ENCODE data around the gene ANKHD1. TPM values are rescaled to one million over a fixed set of nuclear protein-coding genes. Genes with fewer than 3 reads are reported as not detected.
A peak's percentile ranks its signal among the peaks of the same experiment; 100 is the strongest.

The ANKHD1 gene
- total and polyA plus RNA-seq, 9 of the 15 experiments (the other 6 are each of a cell fraction or from before 2014, with no cell fraction given) = 38.9 to 138 (median 78.7) TPM

DNA sequence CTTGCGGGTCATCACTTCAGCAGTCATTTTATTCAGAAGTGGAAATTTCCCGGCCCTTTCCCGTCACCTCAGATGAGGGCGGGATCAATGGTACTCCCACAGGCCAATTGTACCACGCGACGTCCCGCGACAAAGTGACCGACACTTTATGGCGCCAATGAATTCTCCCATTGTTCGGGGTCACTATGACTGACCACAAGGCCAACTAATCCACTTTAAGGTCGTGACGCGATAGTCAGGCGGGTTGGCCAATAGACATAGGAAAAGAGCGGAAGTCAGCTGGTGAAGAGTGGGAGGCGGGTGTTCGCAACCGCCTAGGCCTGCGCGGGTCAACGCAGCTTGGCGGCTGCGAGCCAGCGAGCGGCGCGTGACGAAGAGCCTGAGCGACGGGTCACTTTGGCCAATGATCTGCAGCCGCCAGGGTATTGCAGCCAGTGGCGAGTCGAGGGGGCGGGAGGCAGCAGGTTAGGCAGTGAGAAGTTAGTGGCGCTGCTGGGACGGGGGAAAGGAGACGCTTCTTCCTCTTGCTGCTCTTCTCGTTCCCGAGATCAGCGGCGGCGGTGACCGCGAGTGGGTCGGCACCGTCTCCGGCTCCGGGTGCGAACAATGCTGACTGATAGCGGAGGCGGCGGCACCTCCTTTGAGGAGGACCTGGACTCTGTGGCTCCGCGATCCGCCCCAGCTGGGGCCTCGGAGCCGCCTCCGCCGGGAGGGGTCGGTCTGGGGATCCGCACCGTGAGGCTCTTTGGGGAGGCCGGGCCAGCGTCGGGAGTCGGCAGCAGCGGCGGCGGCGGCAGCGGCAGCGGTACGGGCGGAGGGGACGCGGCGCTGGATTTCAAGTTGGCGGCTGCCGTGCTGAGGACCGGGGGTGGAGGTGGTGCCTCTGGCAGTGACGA lies at the start of gene ANKHD1 (continued):
- TF ChIP-seq FOXK2 (conservative IDR thresholded peaks at IDR 0.05 in 1 of 2, IDR thresholded peaks at IDR 0.05 in 1 of 2; ENCODE audit: low read depth in 2 of 2) (peak; percentile 66 to 84; a peak in 3 of 4 replicates), ZC3H8 (IDR thresholded peaks at IDR 0.05) (no peak), TCF7 (IDR thresholded peaks at IDR 0.05; ENCODE audit: borderline replicate concordance) (no peak), ZNF253 (CRISPR knock-in tag; conservative IDR thresholded peaks at IDR 0.05) (no peak), PML (IDR thresholded peaks at IDR 0.05; ENCODE audit: low read length) (no peak; the same call in 1 of the 2 replicates), SNAPC5 (CRISPR knock-in tag; IDR thresholded peaks at IDR 0.05) (no peak), CCAR2 (IDR thresholded peaks at IDR 0.05; ENCODE audit: low read depth, low read length) (no peak), TEAD4 (IDR thresholded peaks at IDR 0.05; ENCODE audit: low read length) (no peak), TEAD4 (CRISPR knock-in tag; IDR thresholded peaks at IDR 0.05; ENCODE audit: borderline replicate concordance) (0 out of 2 replicates have a peak, but pooled peaks have one; percentile 23), SRSF3 (IDR thresholded peaks at IDR 0.05; ENCODE audit: insufficient read depth, low read length) (no peak), ELK3 (CRISPR knock-in tag; IDR thresholded peaks at IDR 0.05) (no peak), CHD4 (IDR thresholded peaks at IDR 0.05; ENCODE audit: insufficient read depth, insufficient replicate concordance, low read depth, low read length, poor library complexity, severe bottlenecking) (no peak), NCOA6 (IDR thresholded peaks at IDR 0.05) (no peak), ZNF586 (CRISPR knock-in tag; conservative IDR thresholded peaks at IDR 0.05) (no peak), CEBPB (tag; IDR thresholded peaks at IDR 0.05) (peak; percentile 35; the same call in 1 of the 2 replicates)
- TF ChIP-seq, protein P1, sequence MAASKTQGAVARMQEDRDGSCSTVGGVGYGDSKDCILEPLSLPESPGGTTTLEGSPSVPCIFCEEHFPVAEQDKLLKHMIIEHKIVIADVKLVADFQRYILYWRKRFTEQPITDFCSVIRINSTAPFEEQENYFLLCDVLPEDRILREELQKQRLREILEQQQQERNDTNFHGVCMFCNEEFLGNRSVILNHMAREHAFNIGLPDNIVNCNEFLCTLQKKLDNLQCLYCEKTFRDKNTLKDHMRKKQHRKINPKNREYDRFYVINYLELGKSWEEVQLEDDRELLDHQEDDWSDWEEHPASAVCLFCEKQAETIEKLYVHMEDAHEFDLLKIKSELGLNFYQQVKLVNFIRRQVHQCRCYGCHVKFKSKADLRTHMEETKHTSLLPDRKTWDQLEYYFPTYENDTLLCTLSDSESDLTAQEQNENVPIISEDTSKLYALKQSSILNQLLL (CRISPR knock-in tag; IDR thresholded peaks at IDR 0.05; ENCODE audit: borderline replicate concordance) = no peak
- TF ChIP-seq, protein P2, sequence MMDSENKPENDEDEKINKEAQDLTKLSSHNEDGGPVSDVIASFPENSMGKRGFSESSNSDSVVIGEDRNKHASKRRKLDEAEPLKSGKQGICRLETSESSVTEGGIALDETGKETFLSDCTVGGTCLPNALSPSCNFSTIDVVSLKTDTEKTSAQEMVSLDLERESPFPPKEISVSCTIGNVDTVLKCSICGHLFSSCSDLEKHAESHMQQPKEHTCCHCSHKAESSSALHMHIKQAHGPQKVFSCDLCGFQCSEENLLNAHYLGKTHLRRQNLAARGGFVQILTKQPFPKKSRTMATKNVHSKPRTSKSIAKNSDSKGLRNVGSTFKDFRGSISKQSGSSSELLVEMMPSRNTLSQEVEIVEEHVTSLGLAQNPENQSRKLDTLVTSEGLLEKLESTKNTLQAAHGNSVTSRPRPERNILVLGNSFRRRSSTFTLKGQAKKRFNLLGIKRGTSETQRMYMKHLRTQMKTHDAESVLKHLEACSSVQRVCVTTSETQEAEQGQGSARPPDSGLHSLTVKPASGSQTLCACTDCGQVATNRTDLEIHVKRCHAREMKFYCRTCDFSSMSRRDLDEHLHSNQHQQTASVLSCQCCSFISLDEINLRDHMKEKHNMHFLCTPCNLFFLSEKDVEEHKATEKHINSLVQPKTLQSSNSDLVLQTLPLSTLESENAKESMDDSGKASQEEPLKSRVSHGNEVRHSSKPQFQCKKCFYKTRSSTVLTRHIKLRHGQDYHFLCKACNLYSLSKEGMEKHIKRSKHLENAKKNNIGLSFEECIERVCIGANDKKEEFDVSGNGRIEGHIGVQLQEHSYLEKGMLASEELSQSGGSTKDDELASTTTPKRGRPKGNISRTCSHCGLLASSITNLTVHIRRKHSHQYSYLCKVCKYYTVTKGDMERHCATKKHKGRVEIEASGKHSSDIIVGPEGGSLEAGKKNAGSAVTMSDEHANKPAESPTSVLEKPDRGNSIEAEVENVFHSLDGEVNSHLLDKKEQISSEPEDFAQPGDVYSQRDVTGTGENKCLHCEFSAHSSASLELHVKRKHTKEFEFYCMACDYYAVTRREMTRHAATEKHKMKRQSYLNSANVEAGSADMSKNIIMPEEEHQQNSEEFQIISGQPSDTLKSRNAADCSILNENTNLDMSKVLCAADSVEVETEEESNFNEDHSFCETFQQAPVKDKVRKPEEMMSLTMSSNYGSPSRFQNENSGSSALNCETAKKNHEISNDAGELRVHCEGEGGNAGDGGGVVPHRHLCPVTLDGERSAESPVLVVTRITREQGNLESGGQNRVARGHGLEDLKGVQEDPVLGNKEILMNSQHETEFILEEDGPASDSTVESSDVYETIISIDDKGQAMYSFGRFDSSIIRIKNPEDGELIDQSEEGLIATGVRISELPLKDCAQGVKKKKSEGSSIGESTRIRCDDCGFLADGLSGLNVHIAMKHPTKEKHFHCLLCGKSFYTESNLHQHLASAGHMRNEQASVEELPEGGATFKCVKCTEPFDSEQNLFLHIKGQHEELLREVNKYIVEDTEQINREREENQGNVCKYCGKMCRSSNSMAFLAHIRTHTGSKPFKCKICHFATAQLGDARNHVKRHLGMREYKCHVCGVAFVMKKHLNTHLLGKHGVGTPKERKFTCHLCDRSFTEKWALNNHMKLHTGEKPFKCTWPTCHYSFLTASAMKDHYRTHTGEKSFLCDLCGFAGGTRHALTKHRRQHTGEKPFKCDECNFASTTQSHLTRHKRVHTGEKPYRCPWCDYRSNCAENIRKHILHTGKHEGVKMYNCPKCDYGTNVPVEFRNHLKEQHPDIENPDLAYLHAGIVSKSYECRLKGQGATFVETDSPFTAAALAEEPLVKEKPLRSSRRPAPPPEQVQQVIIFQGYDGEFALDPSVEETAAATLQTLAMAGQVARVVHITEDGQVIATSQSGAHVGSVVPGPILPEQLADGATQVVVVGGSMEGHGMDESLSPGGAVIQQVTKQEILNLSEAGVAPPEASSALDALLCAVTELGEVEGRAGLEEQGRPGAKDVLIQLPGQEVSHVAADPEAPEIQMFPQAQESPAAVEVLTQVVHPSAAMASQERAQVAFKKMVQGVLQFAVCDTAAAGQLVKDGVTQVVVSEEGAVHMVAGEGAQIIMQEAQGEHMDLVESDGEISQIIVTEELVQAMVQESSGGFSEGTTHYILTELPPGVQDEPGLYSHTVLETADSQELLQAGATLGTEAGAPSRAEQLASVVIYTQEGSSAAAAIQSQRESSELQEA (IDR thresholded peaks at IDR 0.05; ENCODE audit: low read depth) = no peak
